NCI-H1436 (cell line): ENCODE measurements around the gene NR2F1-AS1.

Source experiments
- DNase-seq: peaks from one replicate; lab custom pipeline; 2025; lab: John Stamatoyannopoulos, UW

The NR2F1-AS1 gene

GRCh38 chr5:93603078-93603792 is 22.2 kb upstream of the NR2F1-AS1 start:
- no peak for DNase-seq

- DNase-seq: no peak
Measured at GRCh38 chr5:93602241-93603077, 21.4 kb upstream of the NR2F1-AS1 start.

GRCh38 chr5:93601802-93602155 is 20.8 kb upstream of the NR2F1-AS1 start:
- no peak for DNase-seq

GRCh38 chr5:93601071-93601801 is 20.2 kb upstream of the NR2F1-AS1 start:
- DNase-seq: no peak

- no peak for DNase-seq
Measured at GRCh38 chr5:93600409-93601070, 19.5 kb upstream of the NR2F1-AS1 start.

- no peak for DNase-seq
Measured at GRCh38 chr5:93599399-93600120, 18.5 kb upstream of the NR2F1-AS1 start.

- no peak for DNase-seq
Measured at GRCh38 chr5:93599001-93599379, 18.0 kb upstream of the NR2F1-AS1 start.

GRCh38 chr5:93598091-93599000 is 17.3 kb upstream of the NR2F1-AS1 start:
- DNase-seq: no peak

GRCh38 chr5:93596676-93597490 is 15.9 kb upstream of the NR2F1-AS1 start:
- DNase-seq: no peak

GRCh38 chr5:93596310-93596675 is 15.3 kb upstream of the NR2F1-AS1 start:
- no peak for DNase-seq

GRCh38 chr5:93595420-93596147 is 14.6 kb upstream of the NR2F1-AS1 start:
- DNase-seq: no peak

GRCh38 chr5:93594591-93595419 is 13.8 kb upstream of the NR2F1-AS1 start:
- DNase-seq: no peak

- DNase-seq: no peak
Measured at GRCh38 chr5:93593476-93594131, 12.6 kb upstream of the NR2F1-AS1 start.

- DNase-seq: no peak
Measured at GRCh38 chr5:93592883-93593282, 11.9 kb upstream of the NR2F1-AS1 start.

- no peak for DNase-seq
Measured at GRCh38 chr5:93591323-93591945, 10.4 kb upstream of the NR2F1-AS1 start.

GRCh38 chr5:93590493-93590892 is 9.5 kb upstream of the NR2F1-AS1 start:
- DNase-seq: no peak

GRCh38 chr5:93589829-93590215 is 8.8 kb upstream of the NR2F1-AS1 start:
- no peak for DNase-seq
